OCI-LY1 (cell line): Measurements from ENCODE around the gene LAMB2.

Source experiments
- EZH2 ChIP-seq: fragments of 200-600 bp; sonication (generic), shearing (Covaris generic); IDR thresholded peaks from 2 replicates; pipeline ENCODE4 v1.8.0; 2017; ENCODE audit warnings: borderline replicate concordance, mixed run types, mild to moderate bottlenecking, antibody characterized with exemption, low read length, moderate library complexity, mixed read lengths
- TF ChIP-seq, protein P1 (sequence below): fragments of 200-600 bp; sonication (generic), shearing (Covaris generic); IDR thresholded peaks from 2 replicates; pipeline ENCODE4 v1.5.1; 2017; ENCODE audit warnings: mild to moderate bottlenecking, antibody characterized with exemption, low read length, moderate library complexity, mixed read lengths

GRCh38 chr3:49124991-49125670, 7.7 kb downstream of the LAMB2 start:
- TF ChIP-seq, protein P1, sequence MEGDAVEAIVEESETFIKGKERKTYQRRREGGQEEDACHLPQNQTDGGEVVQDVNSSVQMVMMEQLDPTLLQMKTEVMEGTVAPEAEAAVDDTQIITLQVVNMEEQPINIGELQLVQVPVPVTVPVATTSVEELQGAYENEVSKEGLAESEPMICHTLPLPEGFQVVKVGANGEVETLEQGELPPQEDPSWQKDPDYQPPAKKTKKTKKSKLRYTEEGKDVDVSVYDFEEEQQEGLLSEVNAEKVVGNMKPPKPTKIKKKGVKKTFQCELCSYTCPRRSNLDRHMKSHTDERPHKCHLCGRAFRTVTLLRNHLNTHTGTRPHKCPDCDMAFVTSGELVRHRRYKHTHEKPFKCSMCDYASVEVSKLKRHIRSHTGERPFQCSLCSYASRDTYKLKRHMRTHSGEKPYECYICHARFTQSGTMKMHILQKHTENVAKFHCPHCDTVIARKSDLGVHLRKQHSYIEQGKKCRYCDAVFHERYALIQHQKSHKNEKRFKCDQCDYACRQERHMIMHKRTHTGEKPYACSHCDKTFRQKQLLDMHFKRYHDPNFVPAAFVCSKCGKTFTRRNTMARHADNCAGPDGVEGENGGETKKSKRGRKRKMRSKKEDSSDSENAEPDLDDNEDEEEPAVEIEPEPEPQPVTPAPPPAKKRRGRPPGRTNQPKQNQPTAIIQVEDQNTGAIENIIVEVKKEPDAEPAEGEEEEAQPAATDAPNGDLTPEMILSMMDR, result peak; percentile 68
- TF ChIP-seq EZH2, result no peak
